GM19238 (cell line): Measurements from ENCODE around the gene ATP5IF1.

Experiments used
- DNase-seq: peaks from one replicate; pipeline ENCODE4 v3.0.0; 2011; ENCODE audit warnings: low spot score; ENCODE audit not compliant: insufficient read length

Gene ATP5IF1

DNA sequence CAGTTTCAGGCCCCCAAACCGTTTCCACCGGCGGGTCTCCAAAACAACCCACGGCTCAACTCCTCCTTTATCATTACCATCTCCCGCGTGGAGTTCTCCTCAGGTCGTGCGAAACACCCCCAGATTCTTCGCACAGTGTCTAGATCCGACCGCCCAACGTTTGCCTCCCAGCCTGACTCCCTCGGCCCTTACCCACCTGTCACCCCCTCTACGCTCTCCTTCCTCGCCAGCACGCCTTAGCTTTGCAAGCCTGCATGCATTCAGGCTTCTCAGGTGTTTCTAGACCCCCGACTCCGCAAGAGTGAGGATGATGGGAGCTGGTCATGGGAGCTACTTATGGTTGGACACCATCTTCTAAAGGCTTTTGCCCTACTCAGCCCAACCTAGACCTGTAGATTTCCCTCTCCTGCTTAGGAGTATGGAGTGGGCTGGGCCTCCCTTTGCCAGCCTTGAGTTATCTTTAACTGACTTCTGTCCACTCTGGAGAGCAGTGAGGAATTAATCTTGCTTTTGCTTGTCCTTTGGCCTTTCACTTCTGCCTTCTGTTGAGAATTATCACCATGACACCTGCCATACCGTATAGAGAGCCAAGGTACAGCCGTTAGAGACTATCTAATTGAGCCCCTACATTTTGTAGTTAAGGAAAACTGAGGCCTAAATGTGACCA lies 865 bp downstream of the ATP5IF1 start:
- DNase-seq, result no peak

DNA sequence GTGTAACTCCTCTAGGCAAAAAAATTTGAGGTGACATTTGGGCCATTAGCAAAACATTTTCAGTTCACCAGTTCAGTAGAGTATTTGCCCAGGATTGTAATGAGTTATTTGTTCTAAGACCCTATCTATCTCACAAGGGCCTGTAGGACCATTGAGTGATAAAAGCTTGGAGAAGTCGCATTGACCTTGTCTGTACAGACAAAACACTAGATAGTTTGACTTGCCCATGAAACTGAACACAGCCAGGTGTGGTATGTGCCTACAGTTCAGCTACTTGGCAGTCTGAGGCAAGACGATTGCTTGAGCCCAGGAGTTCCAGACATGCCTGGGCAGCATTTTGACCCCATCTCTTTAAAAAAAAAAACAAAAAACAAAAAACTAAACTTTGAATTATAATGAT lies 3.1 kb downstream of the ATP5IF1 start:
- no peak for DNase-seq

DNA sequence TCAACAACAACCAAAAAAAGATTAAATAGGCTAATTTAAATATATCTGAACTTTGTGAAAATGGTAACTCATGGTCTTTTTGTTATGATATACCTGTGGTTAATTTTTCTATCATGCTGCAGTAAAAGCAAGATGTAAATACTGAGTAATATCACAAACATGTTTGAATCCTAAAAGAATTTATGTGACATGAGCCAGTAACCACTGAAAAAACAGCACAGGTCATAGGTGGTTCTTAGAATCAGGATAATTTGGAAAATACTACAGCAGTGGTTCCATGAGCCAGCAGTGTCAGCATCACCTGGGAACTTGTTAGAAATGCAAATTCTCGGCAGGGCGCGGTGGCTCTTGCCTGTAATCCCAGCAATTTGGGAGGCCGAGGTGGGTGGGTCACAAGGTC lies 4.1 kb downstream of the ATP5IF1 start:
- no peak for DNase-seq

DNA sequence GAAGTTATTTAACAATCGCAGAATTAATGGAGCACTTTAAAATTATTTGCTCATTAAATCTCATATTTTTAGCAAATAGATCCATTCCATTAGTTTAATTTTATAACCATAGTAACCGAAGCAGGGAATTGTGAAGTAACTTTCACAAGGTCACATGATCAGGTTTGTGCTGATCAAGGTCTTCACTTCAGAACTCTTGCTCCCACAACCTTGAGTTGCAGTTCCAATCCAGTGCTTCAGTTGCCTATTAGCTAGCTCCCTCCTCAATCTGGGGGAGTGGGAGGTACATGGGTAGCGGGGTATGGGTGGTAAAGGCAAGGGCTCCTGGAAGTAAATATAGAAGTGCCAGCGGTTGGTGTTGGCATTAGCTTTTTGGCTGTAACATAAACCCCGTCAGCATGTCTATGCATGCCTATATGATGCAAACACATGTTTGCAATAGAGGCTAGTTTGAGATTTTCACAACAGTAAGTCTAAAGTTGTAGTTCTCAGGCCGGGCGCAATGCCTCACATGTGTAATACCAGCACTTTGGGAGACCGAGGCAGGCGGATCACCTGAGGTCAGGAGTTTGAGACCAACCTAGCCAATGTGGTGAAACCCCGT lies 5.8 kb downstream of the ATP5IF1 start:
- DNase-seq, result no peak

DNA sequence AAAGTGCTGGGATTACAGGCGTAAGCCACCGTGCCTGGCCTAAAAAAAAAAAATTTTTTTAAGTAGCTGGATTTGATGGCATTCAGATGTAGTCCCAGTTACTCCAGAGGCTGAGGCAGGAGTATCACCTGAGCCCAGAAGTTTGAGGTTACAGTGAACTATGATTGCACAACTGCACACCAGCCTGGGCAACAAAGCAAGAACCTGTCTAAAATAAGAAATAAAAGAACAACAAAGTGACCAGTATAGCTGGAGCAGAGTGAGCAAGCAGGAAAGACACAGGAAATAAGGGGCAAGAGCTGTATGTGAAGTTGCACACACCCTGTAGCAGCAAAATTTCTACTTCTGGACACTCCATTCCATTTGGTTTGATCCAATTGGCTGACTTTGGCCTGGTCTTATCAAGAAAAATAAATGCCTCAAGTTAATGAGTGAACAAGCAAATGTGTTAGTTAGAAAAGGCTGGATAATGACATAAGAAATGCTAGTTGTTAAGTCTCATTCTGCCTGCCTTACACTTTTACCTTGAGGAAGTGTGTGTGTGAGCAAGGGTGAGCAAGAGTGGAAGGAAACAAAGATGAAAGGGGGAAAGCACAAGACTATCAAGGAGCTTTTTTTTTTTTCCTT lies 7.9 kb downstream of the ATP5IF1 start:
- no peak for DNase-seq

DNA sequence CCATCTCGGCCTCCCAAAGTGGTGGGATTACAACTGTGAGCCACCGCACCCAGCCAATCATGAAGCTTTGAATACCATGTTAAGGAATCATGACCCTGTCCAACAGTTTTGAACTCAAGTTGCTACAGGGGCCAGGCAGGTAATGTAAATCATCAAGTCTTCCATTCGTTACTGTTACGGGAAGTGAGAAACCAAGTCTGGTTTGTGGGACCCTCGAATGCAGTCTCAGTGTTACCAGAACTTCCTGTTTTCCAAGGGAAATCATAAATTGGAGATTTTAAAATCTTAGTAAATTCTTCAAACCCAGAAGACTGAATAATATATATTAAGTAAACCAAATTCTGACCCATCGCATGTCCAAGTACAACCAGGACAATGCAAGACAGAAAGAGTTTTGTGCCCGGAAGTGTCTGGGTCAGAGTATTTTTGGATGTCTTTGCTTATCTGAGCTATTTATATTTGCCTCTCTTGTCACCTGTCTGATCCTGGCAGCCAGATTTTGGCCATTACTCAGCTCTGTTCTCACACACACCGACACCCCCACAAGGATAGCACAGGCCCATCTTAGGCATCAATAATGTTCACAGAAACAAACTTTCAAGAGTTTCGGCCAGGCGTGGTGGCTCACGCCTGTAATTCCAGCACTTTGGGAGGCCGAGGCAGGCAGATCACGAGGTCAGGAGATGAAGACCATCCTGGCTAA lies 8.8 kb downstream of the ATP5IF1 start:
- DNase-seq, result no peak

DNA sequence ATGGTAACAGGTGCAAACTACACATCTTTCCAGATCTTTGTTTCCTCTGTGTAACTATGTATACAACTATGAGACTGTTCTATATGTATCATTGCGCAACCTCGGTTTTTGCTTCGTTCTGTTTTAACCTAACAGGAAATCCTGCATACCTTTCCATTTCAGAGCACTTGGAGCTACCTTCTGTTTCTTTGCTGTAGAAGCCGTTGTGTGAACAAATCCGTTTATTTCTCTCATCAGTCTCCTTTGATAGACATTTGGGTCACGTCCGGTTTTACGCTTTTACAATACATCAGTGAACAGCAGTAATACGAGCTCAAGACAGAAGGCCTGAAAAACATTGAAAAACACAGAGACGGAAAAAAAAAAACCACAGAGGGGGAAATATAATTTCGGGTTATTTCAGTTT lies 10.5 kb downstream of the ATP5IF1 start:
- DNase-seq, result no peak

DNA sequence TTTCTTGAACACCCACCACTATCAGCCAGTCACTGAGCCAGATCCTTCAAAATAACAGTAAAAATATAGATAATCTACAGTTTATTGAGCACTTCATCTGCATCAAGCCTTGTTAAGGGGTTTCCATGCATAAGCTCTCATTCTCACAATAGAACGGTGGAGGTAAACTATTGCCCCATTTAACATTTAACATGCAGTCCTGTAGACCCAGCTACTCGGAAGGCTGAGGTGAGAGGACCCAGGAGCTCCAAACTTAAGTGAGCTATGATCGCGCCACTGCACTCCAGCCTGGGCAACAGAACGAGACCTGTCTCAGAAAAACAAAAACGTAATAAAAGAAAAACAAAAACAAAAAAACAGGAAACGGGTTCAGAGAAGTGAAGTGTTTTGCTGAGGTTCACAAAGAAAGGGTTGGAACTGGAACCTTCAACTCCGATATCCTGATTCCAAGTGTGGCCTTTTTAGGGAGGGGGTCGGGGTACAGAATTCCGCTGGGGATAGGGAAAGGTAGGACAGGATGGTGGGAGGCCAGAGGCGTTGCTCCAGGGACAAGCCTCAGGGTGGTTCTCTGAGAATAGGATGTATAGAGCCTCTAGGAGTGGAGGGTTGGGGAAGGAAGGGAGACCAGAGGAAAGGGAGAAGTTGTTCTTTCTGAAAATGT lies 11.8 kb downstream of the ATP5IF1 start:
- no peak for DNase-seq

DNA sequence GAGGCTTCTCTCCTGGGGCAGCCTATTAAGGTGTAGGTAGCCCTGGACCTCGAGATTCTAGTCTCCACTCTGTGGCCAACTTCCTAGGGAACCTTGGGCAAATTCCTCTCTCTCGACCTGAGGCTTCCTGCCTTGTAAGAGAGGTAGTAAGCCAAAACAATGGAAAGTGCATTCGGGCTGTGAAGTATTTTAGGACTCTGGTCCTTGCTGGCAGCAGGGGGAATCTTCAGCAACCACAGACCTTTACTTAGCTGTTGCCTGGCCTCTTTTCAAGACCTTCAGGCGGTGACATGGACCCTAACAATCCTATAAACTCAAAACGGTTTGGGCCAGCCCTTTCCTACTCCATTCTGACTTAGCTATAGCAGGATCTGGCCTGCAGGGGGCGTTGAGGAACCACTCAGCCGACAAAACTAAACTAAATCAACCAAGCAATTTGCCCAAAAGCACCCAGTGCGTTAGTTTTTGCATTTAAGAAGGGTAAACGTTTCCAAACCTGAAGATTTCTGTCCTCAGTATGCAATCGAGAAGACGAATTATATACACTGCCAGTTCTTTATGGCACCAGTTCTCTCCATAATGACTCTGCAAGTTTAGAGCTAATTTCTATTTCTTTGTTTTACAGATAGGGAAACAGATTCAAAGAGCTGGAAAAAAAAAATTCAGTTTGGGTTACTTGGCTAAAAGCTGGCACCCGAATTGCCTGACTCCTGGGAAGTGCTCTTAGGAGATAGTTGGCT lies 12.5 kb downstream of the ATP5IF1 start:
- no peak for DNase-seq

DNA sequence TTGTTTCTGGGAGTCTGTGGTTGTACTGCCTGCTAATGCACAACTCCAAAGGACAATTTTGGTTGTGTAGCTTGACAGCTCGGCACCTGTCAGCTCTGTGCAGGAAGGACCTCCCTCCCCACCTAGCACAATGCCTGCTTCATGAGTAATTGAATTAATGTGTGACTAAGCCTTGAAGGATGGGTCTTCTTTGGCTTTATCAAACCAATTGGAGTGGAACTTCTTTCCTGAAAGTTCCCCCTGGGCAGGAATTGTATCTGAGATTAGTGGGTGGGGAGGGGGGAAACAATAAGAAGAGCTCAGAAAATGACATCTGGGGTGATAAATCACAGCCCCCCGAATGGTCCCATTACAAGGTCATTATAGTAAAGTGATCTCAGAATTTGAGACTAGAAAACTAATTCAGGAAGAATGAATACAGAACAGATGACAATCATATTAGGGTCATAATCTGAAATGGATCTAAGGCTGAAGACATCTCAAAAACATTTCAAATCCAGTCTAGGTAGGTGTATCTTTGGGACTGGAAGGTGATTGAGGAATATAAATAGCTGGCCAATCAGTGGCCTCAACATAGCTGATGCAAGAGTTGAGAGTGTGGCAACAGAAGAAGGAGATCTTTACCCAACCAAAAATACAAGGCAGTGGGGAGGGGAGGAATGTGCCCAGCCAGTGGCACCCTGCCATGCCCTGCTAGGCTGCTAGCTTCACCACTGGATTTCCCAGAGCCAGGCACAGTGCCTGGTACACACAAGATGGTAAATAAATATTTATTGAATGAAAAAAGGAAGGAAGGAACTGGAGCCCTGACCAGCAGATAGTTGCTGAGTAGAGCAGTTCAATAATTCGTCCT lies 13.3 kb downstream of the ATP5IF1 start:
- DNase-seq, result no peak

DNA sequence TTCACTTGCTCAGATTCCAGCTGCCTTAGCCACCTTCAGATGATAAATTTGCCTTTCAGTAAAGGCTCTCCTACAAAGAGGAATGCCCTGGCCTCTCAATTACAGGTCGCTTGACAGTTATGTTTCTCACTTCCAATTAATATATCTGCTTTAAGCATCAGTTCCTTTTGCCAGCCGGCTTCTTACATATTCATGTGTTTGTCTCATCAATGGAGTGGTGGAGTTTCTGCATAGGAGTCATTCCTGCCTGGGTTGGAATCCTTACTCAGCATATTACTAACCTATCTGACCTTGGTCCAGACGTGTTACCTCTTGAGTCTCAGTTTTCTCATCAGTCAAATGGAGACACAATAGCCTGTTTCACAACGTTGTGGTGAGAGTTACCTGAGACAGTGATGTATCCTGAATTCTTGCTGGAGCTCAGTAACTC lies 14.0 kb downstream of the ATP5IF1 start:
- DNase-seq, result no peak

DNA sequence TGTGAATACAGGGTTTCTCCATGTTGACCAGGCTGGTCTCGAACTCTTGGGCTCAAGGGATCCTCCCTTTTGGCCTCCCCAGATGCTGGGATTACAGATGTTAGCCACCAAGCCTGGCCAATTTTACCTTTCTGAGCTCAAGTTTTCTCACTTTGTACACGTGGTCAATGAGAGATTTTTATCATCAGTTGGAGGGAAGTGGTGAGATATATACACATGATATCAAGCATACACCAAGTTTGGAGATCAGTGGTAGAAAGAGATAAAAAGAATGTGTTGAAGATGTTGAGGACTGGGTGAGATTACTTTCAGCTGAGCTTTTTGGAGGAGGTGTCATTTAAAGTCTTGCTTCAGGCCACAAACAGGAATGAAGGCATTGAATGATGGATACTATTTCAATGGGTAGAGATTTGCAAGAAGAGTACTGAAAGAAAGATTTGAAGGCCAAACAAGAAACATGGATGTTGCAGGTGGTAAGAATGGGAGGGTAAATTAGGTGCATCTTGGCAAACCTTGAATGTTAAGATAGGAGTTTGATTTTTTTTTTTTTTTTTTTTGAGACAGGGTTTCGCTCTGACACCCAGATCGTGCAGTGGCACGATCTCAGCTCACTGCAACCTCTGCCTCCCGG lies 20.4 kb downstream of the ATP5IF1 start:
- DNase-seq, result no peak

DNA sequence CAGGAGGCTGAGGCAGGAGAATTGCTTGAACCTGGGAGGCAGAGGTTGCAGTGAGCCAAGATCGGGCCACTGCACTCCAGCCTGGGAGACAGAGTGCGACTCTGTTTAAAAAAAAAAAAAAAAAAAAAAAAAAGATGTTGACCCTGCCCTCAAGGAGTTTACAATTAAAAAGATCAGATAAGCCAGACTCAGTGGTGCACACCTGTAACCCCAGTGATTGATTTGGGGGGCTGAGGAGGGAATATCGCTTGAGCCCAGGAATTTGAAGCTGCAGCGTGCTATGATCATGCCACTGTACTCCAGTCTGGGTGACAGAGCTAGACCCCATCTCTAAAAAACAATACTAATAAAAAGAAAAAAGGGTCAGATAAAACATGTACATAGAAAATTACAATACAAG lies 21.8 kb downstream of the ATP5IF1 start:
- no peak for DNase-seq

DNA sequence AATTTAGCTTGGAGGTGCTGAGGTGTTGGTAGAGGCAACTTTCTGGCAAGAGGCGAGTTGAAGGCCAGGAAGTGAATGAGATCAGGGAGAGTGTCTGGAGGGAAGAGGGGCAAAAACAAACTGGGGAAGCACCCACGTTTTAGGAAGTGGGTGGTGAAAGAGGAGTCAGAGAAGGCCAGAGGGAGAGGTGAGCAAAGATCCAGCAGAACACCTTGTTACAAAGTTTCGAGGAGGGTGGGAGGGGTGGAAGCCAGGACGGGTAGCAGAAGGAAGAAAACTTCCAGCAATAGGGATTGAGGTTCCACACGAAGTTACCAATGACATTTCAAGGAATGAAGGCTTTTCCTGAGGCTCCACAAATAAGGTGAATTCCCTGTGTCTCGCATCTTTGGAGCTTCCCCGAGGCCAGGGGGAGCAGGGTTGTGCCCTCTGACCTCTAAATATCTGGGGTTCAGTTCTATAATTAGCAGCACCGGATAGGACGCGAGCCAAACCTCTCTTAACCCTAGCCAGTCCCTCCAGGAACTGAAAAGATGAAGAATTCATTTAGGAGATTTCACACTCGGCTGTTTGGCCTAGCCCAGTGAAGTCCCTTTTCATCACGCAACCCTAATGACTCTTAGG lies 22.8 kb downstream of the ATP5IF1 start:
- DNase-seq, result no peak

DNA sequence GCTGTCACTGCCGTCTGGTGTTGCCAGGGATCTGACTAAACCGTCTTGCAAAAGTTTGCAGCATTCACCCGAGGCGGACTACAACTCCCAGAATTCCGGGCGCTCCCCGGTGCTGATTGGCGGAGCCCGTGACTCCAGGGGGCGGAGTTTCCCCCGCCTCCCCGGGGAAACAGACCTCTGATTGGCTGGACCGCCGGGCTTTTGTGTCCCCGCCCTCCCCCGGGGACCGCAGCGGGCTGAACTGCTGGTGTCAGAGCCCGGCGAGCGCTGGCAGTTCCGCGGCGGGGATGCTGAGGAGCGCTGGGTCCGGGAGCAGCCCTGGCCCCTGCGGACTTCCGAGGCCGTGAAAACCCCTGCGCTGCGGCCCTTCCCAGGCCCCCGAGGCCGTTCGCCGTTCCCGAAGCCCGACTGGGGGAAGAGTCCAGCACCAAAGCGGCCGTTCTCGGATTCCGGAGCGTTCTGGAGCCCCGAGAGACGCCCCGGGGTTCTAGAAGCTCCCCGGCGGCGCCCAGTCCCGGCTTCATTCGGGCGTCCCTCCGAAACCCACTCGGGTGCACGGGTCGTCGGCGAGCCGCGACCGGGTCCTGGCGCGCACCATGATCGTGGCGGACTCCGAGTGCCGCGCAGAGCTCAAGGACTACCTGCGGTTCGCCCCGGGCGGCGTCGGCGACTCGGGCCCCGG lies 23.5 kb downstream of the ATP5IF1 start, which contains the start of gene SESN2:
SESN2 (plus strand) TSS at position 267 of the 682 bp plus-strand sequence; CDS start at position 597, 330 bp downstream.
- DNase-seq, result peak; percentile 98

DNA sequence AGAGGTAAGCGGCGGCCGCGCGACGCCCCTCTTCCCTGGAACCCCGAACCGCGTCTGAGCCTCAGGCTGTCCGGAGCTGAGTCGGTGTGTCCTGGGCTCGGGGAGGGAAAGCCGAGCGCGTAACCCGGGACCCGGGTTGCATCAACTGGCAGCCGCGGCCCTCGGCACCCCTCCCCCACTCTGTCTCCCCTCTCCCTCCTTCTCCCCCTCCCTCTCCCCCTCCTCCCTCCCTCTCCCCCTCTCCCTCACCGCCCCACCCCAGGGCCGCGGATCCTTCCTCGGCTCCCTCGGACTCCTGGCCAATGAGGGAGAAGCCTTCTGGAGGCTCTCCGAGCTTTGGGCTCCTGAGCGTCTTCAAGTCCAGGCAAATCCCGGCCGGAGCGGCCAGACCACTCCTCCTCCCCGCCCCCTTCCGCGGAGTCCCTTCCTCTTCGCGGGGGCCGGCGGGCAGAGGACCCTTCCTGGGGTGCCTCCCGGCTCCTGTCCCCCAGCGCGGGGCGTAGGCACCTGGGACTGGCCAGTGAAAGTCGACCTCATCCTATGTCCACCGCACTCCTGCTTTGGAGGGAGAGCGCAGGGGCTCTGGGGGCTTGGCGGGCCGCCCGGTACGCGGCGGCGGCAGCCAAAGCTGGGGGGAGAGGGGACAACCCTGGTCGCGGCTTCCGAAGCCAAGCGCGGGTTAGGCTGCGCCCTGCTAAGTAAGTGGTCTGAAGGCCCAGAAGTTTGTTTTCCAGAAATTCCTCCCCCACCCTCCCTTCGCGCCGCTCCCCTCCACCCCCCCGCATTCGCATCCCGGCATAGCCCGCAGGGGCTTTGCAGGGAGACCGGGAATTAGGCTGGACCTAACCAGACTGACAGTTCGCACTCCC lies 24.2 kb downstream of the ATP5IF1 start:
- DNase-seq, result no peak

DNA sequence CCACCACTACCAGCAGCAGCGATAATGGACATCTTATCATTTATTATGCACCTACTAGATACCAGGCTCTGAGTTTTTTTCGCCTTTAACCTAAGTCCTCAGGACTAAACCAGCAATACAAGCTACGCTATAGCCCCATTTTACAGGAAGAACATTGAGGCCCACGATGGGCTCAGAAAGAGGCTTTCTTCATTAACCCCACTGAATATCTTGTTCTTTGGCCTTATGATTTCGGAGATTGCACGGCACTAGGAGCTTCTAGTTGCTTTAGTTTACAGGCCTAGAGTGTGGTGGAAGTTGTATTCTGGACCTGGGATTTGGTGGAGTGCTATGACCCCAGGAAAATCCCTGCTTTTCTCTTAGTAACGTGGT lies 24.9 kb downstream of the ATP5IF1 start:
- DNase-seq, result no peak

DNA sequence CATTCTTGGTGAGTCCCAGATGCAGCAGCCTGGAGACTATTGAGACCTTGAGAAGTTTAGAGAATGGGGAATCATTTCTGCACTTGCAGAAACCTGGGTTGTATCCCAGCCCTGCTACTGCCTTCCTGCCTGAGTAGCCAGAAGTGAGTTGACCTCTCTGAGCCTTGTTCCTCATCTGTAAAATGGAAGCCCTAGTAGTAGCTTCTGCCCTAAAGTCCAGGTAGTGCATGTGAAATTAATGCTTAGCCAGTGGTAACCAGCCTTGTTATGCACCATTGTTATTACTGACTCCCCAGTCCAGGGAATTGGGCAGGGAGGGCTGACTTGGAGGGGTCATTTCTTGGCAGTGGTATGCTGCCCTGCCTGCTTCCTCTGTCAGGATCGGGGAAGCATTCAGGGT lies 29.0 kb downstream of the ATP5IF1 start:
- DNase-seq, result no peak
